ENCODE measurements around the gene CNKSR2. TPM values are rescaled to one million over a fixed set of nuclear protein-coding genes. Genes with fewer than 3 reads are reported as not detected.

The CNKSR2 gene
- total RNA-seq, 1 experiment from 2014 or later: not detected

DNA sequence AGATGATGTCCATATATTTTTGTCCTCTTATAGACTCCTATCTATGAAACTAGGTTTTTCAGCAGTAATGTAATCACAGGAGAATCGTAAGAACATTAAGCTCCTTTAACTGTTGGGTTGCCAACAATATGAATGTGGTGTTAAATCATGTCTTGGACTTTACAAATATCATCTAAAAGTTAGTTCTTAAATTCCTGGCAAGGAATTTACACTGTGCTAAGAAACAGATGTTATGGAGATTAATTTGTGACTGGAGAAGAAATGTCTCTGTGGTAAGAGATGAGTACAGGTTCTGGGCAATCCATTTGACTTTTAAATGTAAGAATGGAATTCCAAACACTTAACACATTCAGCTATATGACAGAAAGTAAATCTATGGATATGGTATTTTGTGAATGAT is 34.6 kb downstream of the CNKSR2 start:
- ChIA-PET CTCF (no interaction called here), POLR2A (no interaction called here), RAD21 (ENCODE audit: low non-redundant PET in 1 of 2, low total read pairs in 2 of 2, uncharacterized antibody in 2 of 2, unreplicated experiment in 2 of 2) (no interaction called here)
- ATAC-seq (no peak), DNase-seq (ENCODE audit: low read depth, low spot score) (no peak)
- H3K27ac ChIP-seq (ENCODE audit: low read depth, low read length): no peak overlapping the region
- H3K9me2 ChIP-seq (ENCODE audit: insufficient read depth): no peaks in the 10 kb centered on the region
- no peaks in the 10 kb centered on the region for H3K36me3 ChIP-seq (ENCODE audit: control insufficient read depth in 1 of 2, insufficient read depth in 2 of 2, low read length in 2 of 2)
- no peak overlapping the region for H2AFZ ChIP-seq (ENCODE audit: low read depth, low read length, poor library complexity, severe bottlenecking)
- H3K27me3 ChIP-seq (ENCODE audit: insufficient read depth, low read length): no peaks in the 10 kb centered on the region
- H3K4me1 ChIP-seq (ENCODE audit: control insufficient read depth in 1 of 2, insufficient read depth in 2 of 2, low read length in 2 of 2): no peaks in the 10 kb centered on the region
- TF ChIP-seq EZH2phosphoT487 (IDR thresholded peaks at IDR 0.05; ENCODE audit: borderline replicate concordance): no peak
- no peak overlapping the region for H3K4me2 ChIP-seq (ENCODE audit: low read length)
- no peaks in the 10 kb centered on the region for H3K9me3 ChIP-seq (ENCODE audit: control insufficient read depth in 1 of 2, insufficient read depth in 1 of 2, low read depth in 1 of 2, low read length in 2 of 2)
- BruUV-seq (replicated peaks): no TSS peak
- H4K20me1 ChIP-seq (ENCODE audit: insufficient read depth): no peaks in the 10 kb centered on the region
- no peak overlapping the region for H3K9ac ChIP-seq (ENCODE audit: low read length)
- intact Hi-C loops (cut with micrococcal nuclease): no loop called here
- no peaks in the 10 kb centered on the region for H3K79me2 ChIP-seq (ENCODE audit: insufficient read depth, low read length)
- no peak overlapping the region for H3K4me3 ChIP-seq (replicated peaks in 1 of 2; ENCODE audit: low read depth in 1 of 2, low read length in 2 of 2)

DNA sequence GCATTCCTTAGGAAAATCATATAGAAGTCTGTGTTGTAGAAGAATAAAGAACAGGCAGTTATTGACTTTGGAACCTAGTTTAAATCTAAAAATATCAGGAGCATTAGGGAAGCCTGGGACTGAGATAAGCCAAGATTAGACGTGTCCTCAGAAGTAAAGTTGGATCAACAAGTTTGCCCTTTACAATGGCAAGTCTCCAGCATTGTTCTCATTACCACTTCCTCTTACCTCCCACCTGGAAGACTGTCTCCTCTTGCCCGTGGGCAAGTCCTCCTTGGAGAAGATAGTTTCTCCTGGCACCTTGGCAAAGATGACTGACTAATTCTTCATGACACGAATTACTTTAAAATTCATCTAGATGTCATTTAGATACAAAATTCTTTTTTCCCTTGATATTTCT is 37.8 kb downstream of the CNKSR2 start:
- no peaks in the 10 kb centered on the region for H3K79me2 ChIP-seq (ENCODE audit: insufficient read depth, low read length)
- intact Hi-C loops (cut with micrococcal nuclease): no loop called here
- POLR2A ChIA-PET: no interaction called here
- no peak for ATAC-seq
- no peak overlapping the region for H3K27ac ChIP-seq (ENCODE audit: low read depth, low read length)
- H3K4me2 ChIP-seq (ENCODE audit: low read length): no peak overlapping the region
- H3K4me1 ChIP-seq (ENCODE audit: control insufficient read depth in 1 of 2, insufficient read depth in 2 of 2, low read length in 2 of 2): no peaks in the 10 kb centered on the region
- H3K9me3 ChIP-seq (ENCODE audit: control insufficient read depth in 1 of 2, insufficient read depth in 1 of 2, low read depth in 1 of 2, low read length in 2 of 2): no peaks in the 10 kb centered on the region
- H3K36me3 ChIP-seq (ENCODE audit: control insufficient read depth in 1 of 2, insufficient read depth in 2 of 2, low read length in 2 of 2): no peaks in the 10 kb centered on the region
- no peak overlapping the region for H3K4me3 ChIP-seq (replicated peaks in 1 of 2; ENCODE audit: low read depth in 1 of 2, low read length in 2 of 2)
- no peak overlapping the region for H3K9ac ChIP-seq (ENCODE audit: low read length)
- DNase-seq (ENCODE audit: low read depth, low spot score): no peak
- H4K20me1 ChIP-seq (ENCODE audit: insufficient read depth): no peaks in the 10 kb centered on the region
- BruUV-seq (replicated peaks): no TSS peak
- CTCF ChIA-PET: no interaction called here
- no peaks in the 10 kb centered on the region for H3K27me3 ChIP-seq (ENCODE audit: insufficient read depth, low read length)
- no peaks in the 10 kb centered on the region for H3K9me2 ChIP-seq (ENCODE audit: insufficient read depth)
- RAD21 ChIA-PET (ENCODE audit: low non-redundant PET in 1 of 2, low total read pairs in 2 of 2, uncharacterized antibody in 2 of 2, unreplicated experiment in 2 of 2): no interaction called here
- H2AFZ ChIP-seq (ENCODE audit: low read depth, low read length, poor library complexity, severe bottlenecking): no peak overlapping the region
- TF ChIP-seq EZH2phosphoT487 (IDR thresholded peaks at IDR 0.05; ENCODE audit: borderline replicate concordance): no peak
- TF ChIP-seq POLR2AphosphoS5 (IDR thresholded peaks at IDR 0.05; ENCODE audit: low read depth, low read length): no peak
- no peak for TF ChIP-seq CTCF (IDR thresholded peaks at IDR 0.05 in 2 of 3, conservative IDR thresholded peaks at IDR 0.05 in 1 of 3; ENCODE audit: borderline replicate concordance in 1 of 3, insufficient read depth in 1 of 3, low read depth in 2 of 3, low read length in 2 of 3)
- no peak for TF ChIP-seq ZFX (IDR thresholded peaks at IDR 0.05)
- TF ChIP-seq ZNF274 (IDR thresholded peaks at IDR 0.05; ENCODE audit: low read depth, low read length): no peak
- TF ChIP-seq JUND (IDR thresholded peaks at IDR 0.05): no peak
- no peak for TF ChIP-seq MAX (IDR thresholded peaks at IDR 0.05)
- TF ChIP-seq, protein P1, sequence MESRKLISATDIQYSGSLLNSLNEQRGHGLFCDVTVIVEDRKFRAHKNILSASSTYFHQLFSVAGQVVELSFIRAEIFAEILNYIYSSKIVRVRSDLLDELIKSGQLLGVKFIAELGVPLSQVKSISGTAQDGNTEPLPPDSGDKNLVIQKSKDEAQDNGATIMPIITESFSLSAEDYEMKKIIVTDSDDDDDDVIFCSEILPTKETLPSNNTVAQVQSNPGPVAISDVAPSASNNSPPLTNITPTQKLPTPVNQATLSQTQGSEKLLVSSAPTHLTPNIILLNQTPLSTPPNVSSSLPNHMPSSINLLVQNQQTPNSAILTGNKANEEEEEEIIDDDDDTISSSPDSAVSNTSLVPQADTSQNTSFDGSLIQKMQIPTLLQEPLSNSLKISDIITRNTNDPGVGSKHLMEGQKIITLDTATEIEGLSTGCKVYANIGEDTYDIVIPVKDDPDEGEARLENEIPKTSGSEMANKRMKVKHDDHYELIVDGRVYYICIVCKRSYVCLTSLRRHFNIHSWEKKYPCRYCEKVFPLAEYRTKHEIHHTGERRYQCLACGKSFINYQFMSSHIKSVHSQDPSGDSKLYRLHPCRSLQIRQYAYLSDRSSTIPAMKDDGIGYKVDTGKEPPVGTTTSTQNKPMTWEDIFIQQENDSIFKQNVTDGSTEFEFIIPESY (IDR thresholded peaks at IDR 0.05; ENCODE audit: extremely low read depth, insufficient replicate concordance, low read length): no peak
- no peak for TF ChIP-seq SRF (IDR thresholded peaks at IDR 0.05; ENCODE audit: low read depth)
- no peak for TF ChIP-seq CEBPB (IDR thresholded peaks at IDR 0.05; ENCODE audit: low read depth)
- TF ChIP-seq ELF1 (IDR thresholded peaks at IDR 0.05; ENCODE audit: borderline replicate concordance, low read depth): no peak
- TF ChIP-seq EGR1 (IDR thresholded peaks at IDR 0.05; ENCODE audit: low read depth): no peak
- TF ChIP-seq SP1 (IDR thresholded peaks at IDR 0.05; ENCODE audit: low read depth): no peak
- TF ChIP-seq TCF7L2 (IDR thresholded peaks at IDR 0.05; ENCODE audit: borderline replicate concordance, extremely low read depth, insufficient read depth, insufficient read length): no peak

All from HCT116 (cell line).